NT2/D1 (cell line): ENCODE data around the gene HSF5.

Source experiments
- SUZ12 ChIP-seq: IDR thresholded peaks from 2 replicates; pipeline ENCODE4 v1.6.1; 2011; ENCODE audit not compliant: insufficient read length, insufficient read depth; ENCODE audit errors: extremely low read depth
- YY1 ChIP-seq: IDR thresholded peaks from 2 replicates; pipeline ENCODE4 v1.6.1; 2011; ENCODE audit not compliant: insufficient read length, insufficient read depth
- ZNF274 ChIP-seq: IDR thresholded peaks from 2 replicates; pipeline ENCODE4 v1.6.1; 2011; ENCODE audit warnings: mild to moderate bottlenecking, low read depth, low read length

DNA sequence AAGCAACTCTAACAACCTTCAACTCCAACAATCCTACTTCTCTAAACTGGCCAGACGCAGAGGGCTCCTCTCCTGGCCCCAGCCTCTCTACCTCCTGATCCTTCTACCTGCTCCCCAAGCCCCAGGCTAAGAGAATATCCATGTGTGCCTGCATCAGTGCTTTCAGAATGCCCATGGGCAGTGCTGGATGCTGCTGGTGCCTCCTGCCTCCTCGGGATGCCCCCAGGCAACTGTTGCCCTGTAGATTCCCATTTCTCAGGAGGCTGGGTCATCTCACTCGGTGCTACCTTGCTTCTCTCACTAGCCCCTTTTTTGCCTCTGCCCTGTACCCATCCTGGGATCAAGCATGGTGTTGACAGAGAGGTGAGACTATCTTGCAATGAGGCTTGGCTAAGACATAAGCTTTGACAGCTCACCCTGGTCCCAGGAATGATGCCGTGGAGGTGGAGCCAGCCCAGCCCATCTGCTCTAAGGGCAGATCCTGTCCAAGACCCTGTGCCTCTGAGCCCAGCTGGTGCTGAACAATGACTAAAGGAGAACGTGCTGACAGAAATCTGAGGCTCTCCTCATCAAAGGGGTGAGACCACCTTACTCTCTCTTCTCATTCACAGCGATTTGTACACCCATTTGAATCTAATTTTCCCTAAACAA, 116.8 kb downstream of the HSF5 start:
- no peak for TF ChIP-seq SUZ12
- no peak for TF ChIP-seq YY1
- TF ChIP-seq ZNF274 = no peak
